Nephron progenitor cell (in vitro differentiated cells): ENCODE results near the gene PLA2G6.

Source experiments
- DNase-seq: peaks from one replicate; pipeline ENCODE4 v3.0.0; 2021
- H3K27ac Mint-ChIP-seq: 2 replicates; pipeline ENCODE4 v1.8.0; 2021; ENCODE audit warnings: mild to moderate bottlenecking, moderate library complexity, mixed read lengths
- H3K27me3 Mint-ChIP-seq: 2 replicates; pipeline ENCODE4 v1.8.0; 2021; ENCODE audit warnings: mild to moderate bottlenecking, low read depth, mixed read lengths; ENCODE audit not compliant: poor library complexity
- H3K36me3 Mint-ChIP-seq: 2 replicates; pipeline ENCODE4 v1.8.0; 2021; ENCODE audit warnings: low read depth, mixed read lengths
- H3K4me1 Mint-ChIP-seq: 2 replicates; pipeline ENCODE4 v1.8.0; 2021; ENCODE audit warnings: mixed read lengths
- H3K4me3 Mint-ChIP-seq: 2 replicates; pipeline ENCODE4 v1.8.0; 2021; ENCODE audit warnings: mild to moderate bottlenecking, moderate library complexity, mixed read lengths
- H3K9me3 Mint-ChIP-seq: 2 replicates; pipeline ENCODE4 v1.8.0; 2021; ENCODE audit warnings: mild to moderate bottlenecking, moderate library complexity, mixed read lengths
- CTCF ChIP-seq: fragments of 200-600 bp; sonication (generic); IDR thresholded peaks from 2 replicates; pipeline ENCODE4 v1.5.0; 2021; ENCODE audit warnings: antibody characterized with exemption

Gene PLA2G6

GRCh38 chr22:38221407-38221806 is 39.8 kb upstream of the PLA2G6 start:
- H3K4me3 Mint-ChIP-seq: no peak overlapping the region

GRCh38 chr22:38220653-38221386 is 39.2 kb upstream of the PLA2G6 start:
- H3K4me3 Mint-ChIP-seq: no peak overlapping the region
- H3K27ac Mint-ChIP-seq: no peak overlapping the region
- H3K9me3 Mint-ChIP-seq: no peaks in the 10 kb centered on the region
- no peak for TF ChIP-seq CTCF
- H3K36me3 Mint-ChIP-seq: peaks cover 10% of the 10 kb centered on the region
- no peak for DNase-seq
- peaks cover 28% of the 10 kb centered on the region for H3K4me1 Mint-ChIP-seq
- H3K27me3 Mint-ChIP-seq: peaks cover 3% of the 10 kb centered on the region

More at GRCh38 chr22:38221407-38221806, 39.8 kb upstream of the PLA2G6 start:
- H3K27me3 Mint-ChIP-seq: no peaks in the 10 kb centered on the region
- H3K36me3 Mint-ChIP-seq: peaks cover 10% of the 10 kb centered on the region
- H3K4me1 Mint-ChIP-seq: peaks cover 22% of the 10 kb centered on the region
- TF ChIP-seq CTCF: no peak
- H3K27ac Mint-ChIP-seq: no peak overlapping the region
- no peaks in the 10 kb centered on the region for H3K9me3 Mint-ChIP-seq
- DNase-seq: no peak

DNA sequence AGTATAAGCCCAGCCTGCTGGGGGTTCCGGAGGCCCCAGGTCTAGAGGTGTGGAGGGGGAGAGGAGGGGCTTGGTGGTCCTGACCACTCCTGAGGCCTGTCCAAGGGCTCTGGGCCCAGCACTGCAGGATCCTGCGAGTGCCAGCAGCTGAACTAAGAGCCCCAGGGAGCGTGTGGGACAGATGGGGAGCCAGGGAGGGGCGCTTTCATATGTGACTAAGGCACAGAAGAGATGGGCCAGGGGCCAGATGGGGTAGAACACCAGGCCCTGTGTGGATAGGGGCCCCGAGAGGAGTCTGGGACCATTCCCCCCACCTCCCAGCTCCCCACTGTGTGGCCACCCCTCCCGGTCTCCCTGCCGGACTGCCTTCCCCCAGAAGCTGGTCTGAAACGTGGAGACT is 38.5 kb upstream of the PLA2G6 start:
- Mint-ChIP-seq H3K4me1 (peaks cover 35% of the 10 kb centered on the region), H3K27me3 (peaks cover 7% of the 10 kb centered on the region), H3K27ac (no peak overlapping the region), H3K4me3 (no peak overlapping the region), H3K36me3 (peaks cover 10% of the 10 kb centered on the region), H3K9me3 (no peaks in the 10 kb centered on the region)
- no peak for TF ChIP-seq CTCF
- no peak for DNase-seq

DNA sequence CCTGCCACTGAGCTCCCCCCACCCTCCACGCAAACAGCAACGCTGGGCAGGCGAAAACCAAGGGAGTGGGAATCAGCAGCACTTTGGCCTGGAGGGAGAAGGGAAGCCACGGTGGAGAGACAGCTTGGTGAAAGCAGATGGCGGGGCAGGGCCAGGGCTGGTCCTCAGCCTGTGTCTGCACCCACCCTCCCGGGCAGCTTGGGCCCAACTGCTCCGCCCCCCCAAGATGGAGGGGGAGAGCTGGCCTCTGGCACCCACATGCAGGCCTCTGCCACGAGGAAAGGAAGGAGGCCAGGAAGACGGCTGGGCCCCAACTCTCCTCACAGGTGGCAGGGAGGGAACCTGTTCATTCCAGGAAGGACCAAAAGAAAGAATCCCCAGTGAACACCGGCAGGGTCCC is 38.0 kb upstream of the PLA2G6 start:
- Mint-ChIP-seq H3K36me3 (peaks cover 10% of the 10 kb centered on the region), H3K9me3 (no peaks in the 10 kb centered on the region), H3K27me3 (peaks cover 10% of the 10 kb centered on the region), H3K4me1 (peaks cover 40% of the 10 kb centered on the region), H3K27ac (peak overlapping the region; percentile 81), H3K4me3 (no peak overlapping the region)
- no peak for TF ChIP-seq CTCF
- no peak for DNase-seq

GRCh38 chr22:38218661-38219622 is 37.3 kb upstream of the PLA2G6 start:
- H3K4me1 Mint-ChIP-seq: peaks cover 40% of the 10 kb centered on the region
- H3K27ac Mint-ChIP-seq: peak overlapping the region; percentile 81
- H3K27me3 Mint-ChIP-seq: peaks cover 15% of the 10 kb centered on the region
- peak; percentile 59 for DNase-seq
- peaks cover 10% of the 10 kb centered on the region for H3K36me3 Mint-ChIP-seq
- no peak for TF ChIP-seq CTCF
- no peak overlapping the region for H3K4me3 Mint-ChIP-seq
- H3K9me3 Mint-ChIP-seq: no peaks in the 10 kb centered on the region
